DMS153 treated with DMSO at 0.1 percent for 48 hours (cell line): ENCODE measurements around the gene PAK1.
A peak's percentile ranks its signal among the peaks of the same experiment; 100 is the strongest.
"Not testable (repeated sequence)": the region's sequence is repeated elsewhere in the genome, so short reads cannot be mapped to it uniquely, and the experiment has no call there.

ENCODE experiments used
- DNase-seq: peaks from one replicate; lab custom pipeline; 2025; ENCODE audit not compliant: unreplicated experiment; lab: John Stamatoyannopoulos, UW

PAK1 gene

DNA sequence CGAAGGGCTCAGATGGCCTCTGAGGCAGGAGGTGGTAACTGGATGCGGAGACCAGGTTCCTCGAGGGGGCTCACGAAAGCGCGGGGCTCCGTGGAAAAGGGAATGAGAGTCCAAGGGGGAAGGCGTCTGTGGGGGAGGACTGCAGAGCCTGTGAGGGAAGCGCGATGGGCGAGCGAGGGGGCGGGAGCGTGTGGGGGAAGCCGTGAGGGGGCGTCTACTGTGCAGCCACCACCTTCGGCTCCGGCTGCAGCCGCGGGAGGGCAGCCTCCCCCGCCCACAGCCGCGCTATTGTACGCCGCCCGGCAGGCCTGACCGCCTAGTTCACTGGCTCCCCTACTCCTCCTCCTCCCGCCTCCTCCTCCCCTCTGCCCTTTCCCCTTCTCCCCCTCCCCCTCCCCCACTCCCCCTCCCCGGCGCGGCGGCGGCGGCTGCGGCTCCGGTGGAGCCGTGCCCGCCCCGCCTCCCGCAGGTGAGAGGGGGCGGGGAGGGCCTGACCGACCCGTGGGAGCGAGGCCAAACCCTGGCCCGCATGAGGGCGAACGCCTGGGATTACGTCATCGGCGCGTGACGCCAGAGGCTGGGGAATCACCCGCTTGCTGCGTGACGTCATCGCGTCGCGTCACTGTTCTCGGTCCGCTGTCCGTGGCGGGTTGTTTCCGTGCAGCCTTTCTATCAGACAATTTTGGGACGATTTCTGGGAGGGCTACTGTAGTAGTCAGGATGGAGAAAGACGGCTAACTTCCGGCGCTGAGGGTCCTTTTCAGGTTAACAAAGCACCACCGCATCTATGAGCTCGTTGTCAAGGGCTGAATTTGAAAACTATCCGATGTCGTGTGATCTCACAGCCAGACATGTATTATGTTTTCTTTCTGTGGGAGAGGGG lies at the start of gene PAK1:
Gene PAK1, minus strand, starts transcription at position 294 of the 883 bp plus-strand sequence. CDS start 81,574 bp downstream, outside the sequence.
- peak; percentile 87 for DNase-seq

DNA sequence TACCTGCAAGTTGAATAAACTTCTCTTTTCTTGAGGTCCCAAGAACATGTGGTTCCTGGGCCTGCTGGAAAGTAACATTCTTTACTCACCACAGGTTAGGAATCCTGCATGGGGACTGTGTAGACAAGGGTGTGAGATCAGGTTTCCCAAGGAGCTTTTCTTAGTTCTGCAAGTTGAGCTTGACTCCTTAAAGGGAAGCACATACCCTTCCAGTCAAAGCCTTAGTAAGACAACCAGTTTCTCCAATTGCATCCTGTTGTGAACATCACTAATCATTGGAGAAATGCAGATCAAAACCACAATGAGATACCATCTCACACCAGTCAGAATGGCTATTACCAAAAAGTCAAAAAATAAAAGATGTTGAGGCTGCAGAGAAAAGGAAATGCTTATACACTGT lies 48.3 kb upstream of the PAK1 start:
- no peak for DNase-seq

DNA sequence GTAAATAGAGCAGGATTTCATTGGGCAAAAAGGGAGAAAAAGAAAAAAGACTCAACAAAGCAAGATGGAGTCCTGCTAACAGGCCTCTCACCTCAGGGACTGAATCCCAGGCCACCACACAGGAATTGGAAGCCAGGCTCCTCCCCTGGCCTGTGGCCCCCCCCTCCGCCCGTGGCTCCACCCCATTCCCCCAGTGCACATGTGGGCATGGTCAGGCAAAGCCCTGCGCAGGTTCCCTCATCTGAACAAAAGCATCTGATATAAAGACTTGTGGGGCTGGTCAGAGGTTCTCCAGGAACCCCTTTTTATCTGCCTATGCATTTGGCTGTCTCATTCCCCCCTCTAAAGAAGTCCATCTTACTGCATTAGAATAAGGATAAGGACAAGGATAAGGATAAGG lies 46.0 kb upstream of the PAK1 start:
- DNase-seq, result no peak

DNA sequence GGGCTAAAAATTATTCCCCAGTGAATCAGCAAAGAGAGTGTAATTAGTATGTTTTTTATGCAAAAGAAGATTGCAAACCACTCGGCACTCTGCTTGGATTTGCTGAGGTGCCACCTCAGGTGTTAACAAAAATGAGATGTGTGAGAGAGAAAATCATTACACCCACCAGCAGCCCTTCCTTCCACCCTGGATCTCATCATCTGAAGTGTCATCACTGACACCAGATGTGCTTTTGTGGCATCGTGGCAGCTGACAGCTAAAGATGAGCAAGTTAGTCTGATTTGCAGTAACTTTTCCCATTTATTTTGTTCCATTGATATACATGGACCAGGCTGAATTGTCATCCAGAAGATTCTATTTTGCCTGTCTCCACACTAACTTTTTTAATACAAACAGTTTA lies 44.6 kb upstream of the PAK1 start:
- no peak for DNase-seq

DNA sequence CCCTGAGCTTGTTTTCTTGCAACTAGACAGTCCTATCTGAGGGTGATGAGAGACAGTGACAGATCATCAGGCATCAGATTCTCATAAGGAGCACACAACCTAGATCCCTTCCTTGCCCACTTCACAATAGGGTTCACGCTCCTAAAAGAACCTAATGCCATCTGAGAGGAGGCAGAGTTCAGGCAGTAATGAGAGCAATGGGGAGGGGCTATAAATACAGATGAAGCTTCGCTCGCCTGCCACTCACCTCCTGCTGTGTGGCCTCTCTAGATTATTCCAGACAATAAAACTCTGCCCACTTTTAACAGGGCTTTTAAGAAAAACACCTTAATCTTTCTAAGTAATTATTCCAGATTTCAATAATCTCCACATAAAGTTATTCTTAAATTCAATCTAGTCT lies 43.9 kb upstream of the PAK1 start:
- DNase-seq, result no peak

DNA sequence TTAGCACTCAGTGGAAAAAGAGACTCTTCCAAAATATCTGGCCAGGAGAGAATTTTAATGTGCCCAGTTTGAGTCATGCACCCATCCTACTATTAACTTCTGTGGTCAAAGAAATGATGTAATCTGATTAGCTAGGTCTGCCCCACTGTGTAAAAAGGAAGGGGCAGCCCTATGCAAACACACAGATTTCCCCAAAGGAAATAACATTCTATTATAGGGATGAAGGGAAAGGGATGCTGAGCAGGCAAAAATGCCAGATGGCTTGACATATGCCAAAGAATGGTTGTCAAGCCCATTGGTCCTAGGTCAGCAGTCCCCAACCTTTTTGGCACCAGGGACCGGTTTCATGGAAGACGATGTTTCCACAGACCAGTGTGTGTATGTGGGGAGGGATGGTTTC lies 43.3 kb upstream of the PAK1 start:
- DNase-seq, result no peak

DNA sequence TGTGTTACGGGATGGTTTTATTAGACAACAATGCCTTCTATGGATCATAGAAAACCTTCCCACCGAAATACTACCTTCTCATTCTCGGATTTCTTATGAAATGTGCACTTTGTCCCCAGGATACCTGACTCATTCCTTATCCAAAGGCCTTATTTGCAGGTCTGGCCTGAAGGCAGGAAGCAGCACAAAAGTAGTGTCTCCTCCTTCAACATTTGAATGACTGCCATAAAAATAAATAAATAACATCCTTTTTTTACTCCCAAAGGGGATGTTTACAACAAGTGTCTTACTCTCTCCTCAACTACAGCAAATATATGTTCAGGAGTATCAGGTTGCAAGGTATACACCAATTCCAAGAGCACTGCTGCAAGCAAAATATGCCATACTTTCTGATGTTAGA lies 41.6 kb upstream of the PAK1 start:
- DNase-seq, result peak; percentile 21

DNA sequence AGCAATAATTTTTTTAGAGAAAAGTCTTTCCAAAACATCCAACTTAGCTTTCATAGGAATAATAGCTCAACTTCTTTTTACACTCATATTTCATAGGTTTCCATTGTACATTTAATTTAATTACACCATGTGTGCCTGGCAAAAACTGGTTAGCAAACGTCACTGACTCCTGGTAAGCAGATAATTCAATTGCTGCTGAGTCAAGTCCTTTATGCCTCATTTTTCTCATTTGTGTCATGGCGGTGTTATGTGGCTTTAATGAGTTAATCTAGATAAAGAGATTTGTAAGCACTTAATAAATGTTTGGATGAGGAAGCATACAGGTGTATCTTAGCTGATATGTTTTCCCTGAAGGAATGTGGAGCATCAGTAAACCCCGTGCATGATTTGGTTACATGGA lies 41.2 kb upstream of the PAK1 start:
- no peak for DNase-seq

DNA sequence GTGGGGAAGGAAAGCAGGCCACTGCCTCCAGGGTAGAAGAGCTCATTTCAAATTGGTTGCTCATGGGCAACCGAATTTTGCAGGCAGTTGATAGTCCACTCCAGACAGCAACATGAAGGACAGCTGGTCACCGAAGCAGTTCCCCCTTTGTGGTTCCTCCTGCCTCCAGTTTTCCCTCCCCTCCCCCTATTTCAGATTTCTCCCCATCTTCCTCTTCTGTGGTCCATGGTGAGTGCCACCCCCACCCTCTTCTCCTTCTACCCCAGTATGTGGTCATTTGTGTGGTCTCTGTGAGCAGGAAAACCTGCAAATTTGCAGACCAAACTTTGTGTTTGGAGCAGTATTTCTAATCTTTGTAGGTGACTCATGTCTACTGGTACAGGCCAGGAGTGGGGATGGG lies 38.2 kb upstream of the PAK1 start:
- no peak for DNase-seq

DNA sequence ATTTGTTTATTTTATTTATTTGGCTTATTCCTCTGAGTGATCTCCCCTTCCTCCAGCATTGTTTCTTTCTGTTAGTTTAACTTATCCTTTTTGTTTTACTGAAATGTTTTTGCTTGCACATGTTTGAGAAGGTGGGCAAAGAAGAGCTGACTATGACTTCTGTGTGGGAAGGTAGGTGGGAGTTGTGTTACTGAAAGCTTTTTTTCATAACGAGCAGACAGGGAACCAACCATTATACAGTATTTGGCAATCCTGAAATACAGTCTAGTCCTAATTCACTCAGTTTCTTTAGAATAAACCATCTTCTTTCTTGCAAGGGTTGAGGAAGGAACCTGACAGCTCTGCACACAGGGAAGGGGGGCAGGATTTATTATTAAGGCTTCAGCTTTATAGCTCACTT lies 37.0 kb upstream of the PAK1 start:
- DNase-seq, result no peak

DNA sequence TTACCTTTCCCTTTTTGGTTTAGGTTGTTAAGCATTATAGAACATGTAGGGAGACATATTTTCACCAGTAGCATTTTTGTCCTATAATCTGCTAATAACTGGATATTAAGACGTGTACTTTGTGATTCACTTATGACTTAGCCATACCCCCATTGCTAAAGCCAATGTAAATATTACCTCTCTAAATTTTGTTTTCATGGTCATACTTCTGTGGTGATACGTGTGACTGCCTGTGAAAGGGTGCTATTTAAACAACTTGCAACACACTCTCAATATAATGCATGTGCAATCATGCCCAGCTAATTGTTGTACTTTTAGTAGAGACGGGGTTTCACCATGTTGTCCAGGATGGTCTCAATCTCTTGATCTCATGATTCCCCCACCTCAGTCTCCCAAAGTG lies 36.2 kb upstream of the PAK1 start:
- no peak for DNase-seq

DNA sequence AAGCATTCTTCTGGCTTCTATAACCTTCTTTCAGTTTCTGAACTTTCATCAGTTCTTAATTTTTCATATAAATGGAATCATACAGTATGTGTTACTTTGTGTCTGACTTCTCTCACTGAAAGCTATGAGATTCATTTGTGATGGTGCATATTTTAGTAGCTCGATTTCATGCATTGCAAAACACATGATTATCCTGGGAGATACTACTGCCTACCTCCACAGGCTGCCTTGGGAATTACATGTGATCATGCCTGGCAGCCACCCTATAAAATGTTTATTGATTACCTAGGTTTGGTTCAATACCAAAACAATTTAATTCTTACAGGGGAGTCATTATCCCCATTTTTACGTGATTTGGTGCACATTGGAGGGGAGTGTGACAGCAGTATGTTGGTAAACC lies 34.1 kb upstream of the PAK1 start:
- no peak for DNase-seq

DNA sequence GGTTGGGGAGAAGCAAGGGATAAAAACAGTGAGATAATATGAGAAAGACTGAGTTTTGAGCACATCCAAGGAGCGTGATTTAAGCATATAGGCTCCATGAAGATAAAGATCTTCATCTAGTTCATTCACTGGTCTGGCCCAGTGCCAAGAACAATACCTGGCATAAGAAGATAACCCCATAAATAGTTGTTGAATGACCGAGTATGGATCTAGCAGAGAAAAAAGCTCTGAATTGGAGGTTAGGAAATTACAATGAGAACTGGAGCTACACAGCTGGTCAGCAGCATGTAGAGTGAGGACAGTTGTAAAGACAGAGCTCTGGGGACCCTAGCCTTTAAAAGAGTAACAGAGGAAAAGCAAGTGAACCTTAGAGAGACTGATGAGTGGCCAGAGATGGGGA lies 33.0 kb upstream of the PAK1 start:
- no peak for DNase-seq

DNA sequence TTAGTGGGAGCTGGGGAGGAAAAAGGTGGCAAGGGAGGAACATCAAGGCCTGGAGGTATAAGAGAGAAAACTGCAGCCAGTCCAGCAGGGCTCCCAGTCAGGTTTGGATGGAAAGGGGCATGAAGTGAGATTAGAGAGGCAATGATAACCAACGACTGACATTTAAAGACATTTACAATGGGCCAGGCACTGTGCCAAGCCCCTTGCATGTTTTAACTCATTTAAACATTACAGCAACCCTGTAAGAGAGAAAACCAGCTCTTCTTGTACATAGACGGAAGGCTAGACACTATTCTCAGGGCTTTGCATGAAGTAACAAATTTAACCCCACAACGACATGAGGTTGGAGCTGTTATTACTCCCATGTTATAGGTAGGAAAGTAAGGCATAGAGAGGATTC lies 32.1 kb upstream of the PAK1 start:
- no peak for DNase-seq

DNA sequence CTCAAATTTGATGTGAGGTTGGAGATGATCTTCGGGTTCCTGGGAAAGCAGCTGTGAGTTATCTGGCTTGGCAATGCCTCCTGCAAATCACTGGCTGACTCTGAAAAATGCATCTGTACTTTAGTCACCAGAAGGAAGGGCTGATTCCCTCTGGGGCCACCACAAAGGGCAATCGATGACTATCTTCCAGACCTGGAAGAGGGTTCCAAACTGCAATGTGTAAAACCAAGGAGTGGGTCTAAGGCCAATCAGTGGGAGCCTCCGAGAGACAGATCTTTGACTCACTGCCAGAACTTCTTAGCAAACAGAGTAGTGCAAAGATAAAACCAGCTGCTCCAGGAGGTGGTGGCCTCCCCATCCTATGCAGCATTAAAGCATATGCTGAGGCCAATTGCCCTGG lies 29.1 kb upstream of the PAK1 start:
- no peak for DNase-seq

DNA sequence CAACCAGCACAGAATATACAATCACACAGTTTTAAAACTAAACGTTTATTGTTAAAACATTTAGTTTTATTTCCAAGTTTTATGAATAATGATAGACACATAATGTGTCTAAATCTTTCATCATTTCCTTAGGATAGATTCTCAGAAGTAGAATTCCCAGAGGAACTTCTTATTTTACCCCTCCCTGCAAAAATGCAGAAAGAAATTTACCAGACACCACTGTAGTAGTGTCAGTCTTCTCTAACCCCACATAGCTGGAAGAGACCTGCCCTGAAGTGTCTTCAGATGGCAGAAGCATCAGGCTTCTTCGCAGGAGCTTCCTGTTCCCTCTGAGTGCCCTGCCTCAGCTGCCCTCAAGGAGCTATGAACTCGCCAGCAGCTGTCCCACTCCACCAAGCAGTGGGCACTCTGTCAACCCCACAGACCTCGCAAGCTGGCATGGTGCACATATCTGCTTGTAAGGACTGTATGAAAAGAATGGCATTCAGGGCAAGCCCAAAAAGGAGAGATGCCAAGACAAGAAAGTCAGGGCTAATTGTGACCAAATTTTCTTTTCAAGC lies 28.5 kb upstream of the PAK1 start:
- no peak for DNase-seq

DNA sequence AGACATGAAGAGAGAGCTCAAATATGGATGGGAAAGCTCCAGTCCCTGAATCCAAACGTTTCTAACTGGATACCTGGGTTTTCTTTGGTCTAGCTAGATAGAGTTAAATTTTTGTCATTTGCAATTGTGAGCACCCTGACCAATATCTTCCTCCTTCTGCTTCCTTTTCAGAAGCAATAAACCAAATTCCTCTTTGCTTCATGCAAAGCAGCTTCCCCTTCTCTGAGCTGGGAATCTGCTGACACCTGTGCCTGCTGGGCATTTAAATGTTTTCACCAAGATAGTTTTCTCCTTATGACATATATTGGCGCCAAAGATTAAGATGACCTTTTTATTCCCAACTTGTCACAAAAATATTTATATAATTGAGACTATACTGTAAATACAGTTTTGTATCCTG lies 27.9 kb upstream of the PAK1 start:
- no peak for DNase-seq

DNA sequence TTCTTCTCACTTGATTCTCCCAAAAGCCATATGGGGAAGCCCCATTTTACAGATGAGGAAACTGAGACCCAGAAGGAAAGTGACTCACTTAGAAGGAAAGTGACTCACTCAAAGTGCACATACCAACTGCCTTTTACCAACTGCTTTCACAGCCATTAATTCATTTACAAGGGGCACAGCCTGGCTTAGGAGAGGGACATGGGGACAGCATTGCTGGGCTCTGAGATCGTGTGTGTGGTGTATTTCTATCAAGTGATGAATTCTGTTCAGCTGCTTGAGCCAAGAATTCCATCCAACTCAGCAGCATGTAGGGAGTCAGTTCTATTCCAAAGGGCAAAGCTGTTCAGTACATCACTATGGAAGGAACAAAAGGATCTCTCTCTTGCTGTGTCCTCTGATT lies 23.5 kb upstream of the PAK1 start:
- DNase-seq, result no peak

DNA sequence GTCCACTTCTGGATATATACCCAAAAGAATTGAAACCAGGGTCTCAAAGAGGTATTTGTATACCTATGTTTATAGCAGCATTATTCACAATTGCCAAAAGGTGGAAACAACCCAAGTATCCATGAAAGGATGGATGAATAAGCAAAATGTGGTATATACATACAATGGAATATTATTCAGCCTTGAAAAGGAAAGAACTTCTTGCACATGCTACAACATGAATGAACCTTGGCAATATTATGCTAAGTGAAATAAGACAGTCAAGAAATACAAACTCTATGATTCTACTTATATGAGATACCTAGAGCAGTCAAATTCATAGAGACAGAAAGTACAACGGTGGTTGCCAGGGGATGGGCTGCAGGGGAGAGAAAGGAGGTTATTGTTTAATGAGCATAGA lies 21.6 kb upstream of the PAK1 start:
- no peak for DNase-seq

DNA sequence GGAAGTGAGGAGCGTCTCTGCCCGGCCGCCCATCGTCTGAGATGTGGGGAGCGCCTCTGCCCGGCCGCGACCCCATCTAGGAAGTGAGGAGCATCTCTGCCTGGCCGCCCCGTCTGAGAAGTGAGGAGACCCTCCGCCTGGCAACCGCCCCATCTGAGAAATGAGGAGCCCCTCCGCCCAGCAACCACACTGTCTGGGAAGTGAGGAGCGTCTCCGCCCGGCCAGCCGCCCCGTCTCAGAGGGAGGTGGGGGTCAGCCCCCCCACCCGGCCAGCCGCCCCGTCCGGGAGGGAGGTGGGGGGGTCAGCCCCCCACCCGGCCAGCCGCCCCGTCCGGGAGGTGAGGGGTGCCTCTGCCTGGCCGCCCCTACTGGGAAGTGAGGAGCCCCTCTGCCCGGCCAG lies 16.1 kb upstream of the PAK1 start:
- DNase-seq, result not testable (repeated sequence)

DNA sequence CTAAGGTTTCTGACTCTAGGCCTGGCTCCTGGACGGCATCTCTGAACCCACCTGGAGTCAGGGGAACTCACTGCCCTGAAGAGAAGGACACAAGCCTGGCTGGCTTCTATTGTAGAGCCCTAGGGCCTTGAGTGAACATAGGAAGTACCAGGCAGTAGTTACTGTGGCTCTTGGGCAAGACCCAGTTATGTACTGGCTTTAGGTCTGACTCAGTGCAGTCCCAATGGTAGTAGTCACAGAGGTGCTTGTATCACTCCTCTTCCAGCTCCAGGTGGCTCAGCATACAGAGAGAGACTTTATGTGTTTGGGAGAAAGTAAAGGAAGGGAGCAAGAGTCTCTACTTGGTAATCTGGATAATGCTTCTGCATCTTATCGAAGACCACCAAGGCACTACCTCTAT lies 13.9 kb upstream of the PAK1 start:
- no peak for DNase-seq

DNA sequence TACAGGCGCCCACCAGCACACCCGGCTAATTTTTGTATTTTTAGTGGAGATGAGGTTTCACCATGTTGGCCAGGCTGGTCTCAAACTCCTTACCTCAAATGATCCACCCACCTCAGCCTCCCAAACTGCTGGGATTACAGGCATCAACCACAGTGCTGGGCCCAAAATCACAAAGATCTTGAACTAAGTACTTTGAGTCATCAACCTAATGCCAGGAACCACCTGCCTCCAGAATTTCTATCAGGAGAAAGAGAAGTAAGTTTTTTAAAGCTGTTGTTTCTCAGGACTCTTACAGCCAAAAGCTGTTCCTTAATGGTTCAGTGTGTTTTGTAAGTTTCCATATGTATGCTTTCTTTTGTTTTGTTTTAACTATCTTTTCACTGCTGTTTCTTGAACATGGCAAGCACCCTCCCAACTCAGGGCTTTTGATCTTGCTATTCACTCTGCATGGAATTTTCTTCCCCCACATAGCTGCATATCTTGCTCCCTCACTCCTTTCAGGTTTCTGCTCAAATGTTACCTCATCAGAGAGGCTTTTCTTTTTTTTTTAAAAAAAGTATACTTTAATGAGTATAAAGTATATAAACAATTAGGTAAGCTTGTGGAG lies 6.0 kb upstream of the PAK1 start:
- no peak for DNase-seq
